ENCODE results near the gene AP1S3. TPM values are rescaled to one million over a fixed set of nuclear protein-coding genes. Genes with fewer than 3 reads are reported as not detected.
A peak's percentile ranks its signal among the peaks of the same experiment; 100 is the strongest.

Gene AP1S3
- polyA plus RNA-seq, 2 of the 4 experiments (the other 2 are of a cell fraction): 42.9 to 57.0 TPM

DNA sequence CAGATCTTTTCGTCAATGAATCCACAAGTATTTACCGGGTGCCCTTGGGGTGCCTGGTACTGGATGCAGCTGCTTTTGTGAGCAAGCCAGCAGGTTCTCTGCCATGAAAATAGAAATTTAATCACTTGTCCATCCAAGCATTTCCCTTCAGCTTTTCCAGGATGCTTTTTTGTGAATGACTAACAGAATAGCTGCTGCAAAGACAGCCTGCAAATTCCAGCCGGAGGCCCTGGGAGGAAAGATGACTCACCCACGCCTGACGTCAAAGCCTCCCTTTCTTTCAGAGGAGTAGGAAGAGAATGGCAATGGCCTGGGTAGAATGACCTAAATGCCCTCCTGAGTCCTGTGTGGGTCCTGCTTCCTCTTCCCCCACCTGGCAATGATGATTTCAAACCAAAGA lies 111.9 kb downstream of the AP1S3 start (continued):
- TF ChIP-seq TP53 (CRISPR knock-in tag; IDR thresholded peaks at IDR 0.05) (no peak), GATA3 (IDR thresholded peaks at IDR 0.05; ENCODE audit: borderline replicate concordance) (peak; percentile 96), PHF8 (IDR thresholded peaks at IDR 0.05; ENCODE audit: borderline replicate concordance, low read depth) (no peak), NPAS2 (CRISPR knock-in tag; IDR thresholded peaks at IDR 0.05; ENCODE audit: borderline replicate concordance) (no peak), ELK1 (IDR thresholded peaks at IDR 0.05; ENCODE audit: low read depth, low read length) (no peak), HOXB5 (CRISPR knock-in tag; IDR thresholded peaks at IDR 0.05) (no peak), CBX2 (IDR thresholded peaks at IDR 0.05; ENCODE audit: borderline replicate concordance, low read depth) (no peak), ZNF302 (CRISPR knock-in tag; IDR thresholded peaks at IDR 0.05) (no peak), EHMT2 (IDR thresholded peaks at IDR 0.05; ENCODE audit: low read depth) (no peak), HOXA7 (CRISPR knock-in tag; IDR thresholded peaks at IDR 0.05) (no peak), KDM1A (IDR thresholded peaks at IDR 0.05; ENCODE audit: low read depth) (no peak), HEYL (CRISPR knock-in tag; IDR thresholded peaks at IDR 0.05) (no peak), POLR2AphosphoS2 (conservative IDR thresholded peaks at IDR 0.05; ENCODE audit: low read length) (no peak), PBX3 (IDR thresholded peaks at IDR 0.05) (peak; percentile 40), BCL3 (IDR thresholded peaks at IDR 0.05) (peak; percentile 92; the same call in 2 of the 3 replicates), ZSCAN20 (CRISPR knock-in tag; IDR thresholded peaks at IDR 0.05) (no peak), MAFK (IDR thresholded peaks at IDR 0.05; ENCODE audit: partially characterized antibody) (peak; percentile 21), SMC3 (IDR thresholded peaks at IDR 0.05) (peak; percentile 46), RARB (CRISPR knock-in tag; IDR thresholded peaks at IDR 0.05) (no peak), JUNB (IDR thresholded peaks at IDR 0.05) (peak; percentile 95), CBX8 (IDR thresholded peaks at IDR 0.05) (no peak), CHD4 (IDR thresholded peaks at IDR 0.05; ENCODE audit: borderline replicate concordance) (no peak), HOXB13 (CRISPR knock-in tag; IDR thresholded peaks at IDR 0.05; ENCODE audit: low read depth) (no peak), RFX5 (IDR thresholded peaks at IDR 0.05) (no peak), EP300 (IDR thresholded peaks at IDR 0.05) (peak; percentile 93 to 94), REST (IDR thresholded peaks at IDR 0.05) (no peak), NFE2L2 (conservative IDR thresholded peaks at IDR 0.05; ENCODE audit: low read length) (no peak), FOSB (CRISPR knock-in tag; IDR thresholded peaks at IDR 0.05) (no peak), RNF2 (IDR thresholded peaks at IDR 0.05; ENCODE audit: borderline replicate concordance, low read depth) (no peak)
- TF ChIP-seq, protein P1, sequence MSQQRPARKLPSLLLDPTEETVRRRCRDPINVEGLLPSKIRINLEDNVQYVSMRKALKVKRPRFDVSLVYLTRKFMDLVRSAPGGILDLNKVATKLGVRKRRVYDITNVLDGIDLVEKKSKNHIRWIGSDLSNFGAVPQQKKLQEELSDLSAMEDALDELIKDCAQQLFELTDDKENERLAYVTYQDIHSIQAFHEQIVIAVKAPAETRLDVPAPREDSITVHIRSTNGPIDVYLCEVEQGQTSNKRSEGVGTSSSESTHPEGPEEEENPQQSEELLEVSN (IDR thresholded peaks at IDR 0.05; ENCODE audit: borderline replicate concordance, low read depth): peak; percentile 32; the same call in 1 of the 2 replicates
- TF ChIP-seq, protein P2, sequence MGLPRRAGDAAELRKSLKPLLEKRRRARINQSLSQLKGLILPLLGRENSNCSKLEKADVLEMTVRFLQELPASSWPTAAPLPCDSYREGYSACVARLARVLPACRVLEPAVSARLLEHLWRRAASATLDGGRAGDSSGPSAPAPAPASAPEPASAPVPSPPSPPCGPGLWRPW (IDR thresholded peaks at IDR 0.05): no peak
- TF ChIP-seq, protein P3, sequence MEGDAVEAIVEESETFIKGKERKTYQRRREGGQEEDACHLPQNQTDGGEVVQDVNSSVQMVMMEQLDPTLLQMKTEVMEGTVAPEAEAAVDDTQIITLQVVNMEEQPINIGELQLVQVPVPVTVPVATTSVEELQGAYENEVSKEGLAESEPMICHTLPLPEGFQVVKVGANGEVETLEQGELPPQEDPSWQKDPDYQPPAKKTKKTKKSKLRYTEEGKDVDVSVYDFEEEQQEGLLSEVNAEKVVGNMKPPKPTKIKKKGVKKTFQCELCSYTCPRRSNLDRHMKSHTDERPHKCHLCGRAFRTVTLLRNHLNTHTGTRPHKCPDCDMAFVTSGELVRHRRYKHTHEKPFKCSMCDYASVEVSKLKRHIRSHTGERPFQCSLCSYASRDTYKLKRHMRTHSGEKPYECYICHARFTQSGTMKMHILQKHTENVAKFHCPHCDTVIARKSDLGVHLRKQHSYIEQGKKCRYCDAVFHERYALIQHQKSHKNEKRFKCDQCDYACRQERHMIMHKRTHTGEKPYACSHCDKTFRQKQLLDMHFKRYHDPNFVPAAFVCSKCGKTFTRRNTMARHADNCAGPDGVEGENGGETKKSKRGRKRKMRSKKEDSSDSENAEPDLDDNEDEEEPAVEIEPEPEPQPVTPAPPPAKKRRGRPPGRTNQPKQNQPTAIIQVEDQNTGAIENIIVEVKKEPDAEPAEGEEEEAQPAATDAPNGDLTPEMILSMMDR (IDR thresholded peaks at IDR 0.05): no peak
